HG03025 (cell line): ENCODE results near the gene APOO.
A peak's percentile ranks its signal among the peaks of the same experiment; 100 is the strongest.
"Not testable (repeated sequence)": the region's sequence is repeated elsewhere in the genome, so short reads cannot be mapped to it uniquely, and the experiment has no call there.

Experiments used
- ATAC-seq: cut with Tn5 transposase; IDR thresholded peaks from one replicate; pipeline ENCODE4 v1.9.1; 2021; ENCODE audit warnings: mild to moderate bottlenecking, moderate library complexity; ENCODE audit not compliant: unreplicated experiment, low FRiP score

APOO gene

GRCh38 chrX:23907111-23907497 is 634 bp downstream of the APOO start:
- no peak for ATAC-seq

DNA sequence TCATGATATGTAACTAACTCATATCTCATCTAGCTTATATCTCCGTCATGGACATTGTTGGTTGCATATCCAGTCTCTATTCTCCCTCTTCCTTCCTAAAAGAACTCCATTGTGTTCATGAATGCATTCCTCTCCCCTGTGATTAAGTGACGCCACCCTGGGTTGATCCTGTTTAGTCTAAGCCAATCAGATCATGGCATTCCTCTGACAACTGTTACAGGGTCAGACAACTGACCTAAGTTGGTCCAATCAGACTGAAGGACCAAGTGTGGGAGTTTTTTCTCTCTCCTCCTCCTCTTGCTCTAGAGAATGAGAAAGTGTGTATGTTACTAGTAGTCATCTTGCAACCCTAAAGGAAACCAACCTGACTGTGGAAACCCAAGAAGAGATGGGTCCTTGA is 3.6 kb downstream of the APOO start:
- no peak for ATAC-seq

DNA sequence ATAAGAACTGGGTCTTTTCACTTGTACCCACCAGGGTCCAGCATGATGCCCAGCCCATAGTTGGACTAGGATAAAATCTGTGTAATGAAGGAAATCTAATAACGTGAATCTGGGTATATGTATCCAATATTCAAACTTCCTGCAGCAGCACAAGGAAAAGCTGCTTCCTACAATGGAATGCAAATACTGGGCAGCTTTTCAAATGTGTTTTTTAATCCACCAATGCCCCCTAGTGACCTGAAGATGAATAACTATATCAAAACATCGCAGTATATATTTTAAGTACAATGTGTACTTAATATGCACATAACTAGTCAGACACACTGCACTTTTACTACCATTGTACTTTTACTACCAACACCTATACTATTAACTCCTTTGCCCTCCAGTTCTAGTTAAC is 5.3 kb downstream of the APOO start:
- no peak for ATAC-seq

DNA sequence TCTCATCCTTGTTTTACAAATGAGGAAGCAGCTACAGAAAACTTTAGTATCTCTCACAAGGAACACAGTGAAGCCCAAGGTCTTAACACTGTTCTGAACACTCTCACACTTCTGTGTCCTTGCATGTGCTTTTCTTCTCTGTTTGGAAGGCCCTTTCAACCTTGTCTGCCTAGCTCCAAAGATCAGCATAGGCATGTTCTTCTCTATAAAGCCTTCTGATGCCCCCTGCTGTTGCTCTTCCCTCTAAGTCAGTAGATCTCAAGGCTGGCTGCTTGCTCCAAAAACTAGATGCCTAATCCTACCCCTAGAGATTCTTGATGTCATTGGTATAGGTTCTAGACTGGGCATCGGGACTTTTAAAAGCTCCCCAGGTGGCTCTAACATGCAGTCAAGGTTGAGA is 5.9 kb downstream of the APOO start:
- peak; percentile 59 for ATAC-seq

GRCh38 chrX:23901060-23901459 is 6.7 kb downstream of the APOO start:
- no peak for ATAC-seq

DNA sequence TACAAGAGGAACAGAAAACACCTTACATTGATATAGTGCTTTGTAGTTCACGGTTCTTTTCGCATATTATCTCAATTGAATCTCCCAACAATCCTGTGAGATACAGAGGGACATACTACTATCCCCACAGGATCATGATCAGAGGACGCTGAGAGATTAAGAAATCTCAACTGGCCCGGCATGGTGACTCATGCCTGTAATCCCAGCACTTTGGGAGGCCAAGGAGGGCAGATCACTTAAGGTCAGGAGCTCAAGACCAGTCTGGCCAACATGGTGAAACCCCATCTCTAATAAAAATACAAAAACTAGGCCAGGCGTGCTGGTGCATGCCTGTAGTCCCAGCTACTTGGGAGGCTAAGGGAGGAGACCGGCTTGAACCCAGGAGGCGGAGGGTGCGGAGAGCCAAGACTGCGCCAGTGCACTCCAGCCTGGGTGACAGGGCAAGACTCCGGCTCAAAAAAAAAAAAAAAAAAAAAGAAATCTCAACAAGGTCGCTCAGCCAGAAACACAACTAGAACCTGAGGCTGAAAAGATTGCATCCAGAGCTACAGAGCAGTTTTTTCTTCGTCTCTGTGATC is 7.4 kb downstream of the APOO start:
- no peak for ATAC-seq

- no peak for ATAC-seq
Measured at GRCh38 chrX:23898412-23898959, 9.3 kb downstream of the APOO start.

GRCh38 chrX:23896981-23897380 is 10.8 kb downstream of the APOO start:
- no peak for ATAC-seq

DNA sequence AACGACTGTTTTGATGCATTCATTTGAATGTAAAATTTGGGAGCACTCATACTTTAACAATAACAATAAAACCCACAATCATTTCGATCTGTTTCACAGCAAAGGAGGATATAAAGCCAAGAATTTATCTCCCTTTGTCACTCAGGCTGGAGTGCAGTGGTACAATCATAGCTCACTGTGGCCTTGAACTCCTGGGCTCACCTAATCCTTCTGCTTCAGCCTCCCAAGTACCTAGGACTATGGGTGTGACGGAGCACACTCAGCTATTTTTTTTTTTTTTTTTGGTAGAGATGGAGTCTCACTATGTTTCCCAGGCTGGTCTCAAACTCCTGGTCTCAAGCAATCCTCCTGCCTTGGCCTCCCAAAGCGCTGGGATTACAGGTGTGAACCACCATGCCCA is 11.2 kb downstream of the APOO start:
- ATAC-seq, result not testable (repeated sequence)

GRCh38 chrX:23894993-23895392 is 12.7 kb downstream of the APOO start:
- ATAC-seq, result not testable (repeated sequence)

- ATAC-seq, result no peak
Measured at GRCh38 chrX:23890933-23891332, 16.8 kb downstream of the APOO start.

GRCh38 chrX:23888887-23889501 is 18.7 kb downstream of the APOO start:
- no peak for ATAC-seq

GRCh38 chrX:23887918-23888317 is 19.8 kb downstream of the APOO start:
- no peak for ATAC-seq

- ATAC-seq, result no peak
Measured at GRCh38 chrX:23887451-23887850, 20.3 kb downstream of the APOO start.

DNA sequence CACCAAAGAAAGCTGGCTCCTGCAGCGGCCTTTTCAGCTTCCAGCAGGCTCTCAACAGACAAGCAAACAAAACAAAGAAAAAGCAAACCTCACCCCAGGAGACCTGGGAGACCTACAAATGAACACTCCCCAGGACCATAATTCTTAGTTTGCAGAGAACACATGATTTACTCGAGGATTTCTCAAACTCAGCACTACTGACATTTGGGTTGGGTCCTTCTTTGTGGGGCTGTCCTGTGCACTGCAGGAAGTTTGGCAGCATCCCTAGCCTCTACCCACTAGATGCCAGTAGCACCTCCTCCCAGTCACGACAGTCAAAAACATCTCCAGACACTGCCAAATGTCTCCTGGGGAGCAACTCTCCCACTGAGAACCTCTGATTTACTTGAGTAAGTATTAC is 21.9 kb downstream of the APOO start:
- ATAC-seq, result no peak

GRCh38 chrX:23884427-23885024 is 23.2 kb downstream of the APOO start:
- no peak for ATAC-seq

- no peak for ATAC-seq
Measured at GRCh38 chrX:23883737-23884354, 23.9 kb downstream of the APOO start.

DNA sequence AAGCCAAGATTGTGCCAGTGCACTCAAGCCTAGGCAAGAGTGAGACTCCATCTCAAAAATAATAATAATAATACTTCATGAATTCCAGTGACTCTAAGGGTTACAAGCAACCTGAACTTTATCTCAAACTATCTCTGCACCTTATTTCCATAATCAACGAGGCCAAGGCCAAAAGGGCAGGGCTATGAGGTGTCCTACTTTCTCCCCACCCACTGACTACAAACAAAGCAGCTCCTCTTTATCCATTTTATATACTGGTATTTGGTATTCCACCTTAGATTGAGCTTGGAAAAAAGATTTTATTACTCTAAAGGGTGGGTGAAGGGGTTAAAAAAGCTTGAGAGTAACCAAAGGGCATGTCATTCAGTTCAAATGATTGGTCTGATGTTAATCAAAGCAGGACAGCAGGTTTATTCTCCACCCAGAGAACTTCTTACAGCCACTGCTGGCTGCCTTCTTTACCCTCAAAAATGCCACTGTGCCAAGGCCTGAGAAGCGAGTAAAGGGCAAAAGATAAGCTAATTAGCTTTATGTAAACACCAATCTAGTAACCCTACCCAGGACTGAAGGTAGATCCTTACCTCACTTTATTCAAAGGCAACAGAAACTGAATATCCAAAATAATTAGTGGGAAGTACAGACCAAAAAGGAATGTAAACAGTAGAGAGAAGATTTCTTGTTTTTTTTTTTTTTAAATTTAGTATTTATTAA is 28.2 kb downstream of the APOO start:
- ATAC-seq, result no peak

GRCh38 chrX:23871905-23872546 is 35.7 kb downstream of the APOO start:
- no peak for ATAC-seq

DNA sequence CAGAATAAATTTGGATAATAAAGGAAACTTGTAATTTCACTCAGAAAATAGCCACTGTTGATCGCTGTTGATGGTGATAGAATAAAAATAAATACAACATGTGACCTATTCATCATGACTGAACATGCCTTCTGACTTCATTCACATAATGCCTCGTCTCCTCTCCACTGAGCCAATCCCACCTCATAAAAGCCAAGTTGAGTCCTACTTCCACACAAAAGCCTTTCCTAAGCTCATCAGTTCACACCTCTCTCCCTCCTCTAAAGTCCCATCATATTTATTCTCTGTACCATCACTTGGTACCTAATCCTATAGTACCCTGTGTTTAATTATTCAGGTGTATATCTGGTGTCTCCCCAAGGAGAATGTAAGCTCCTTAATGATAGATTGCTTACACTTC is 37.7 kb downstream of the APOO start:
- no peak for ATAC-seq
